Measurements from ENCODE around the gene PIGR. TPM values are rescaled to one million over a fixed set of nuclear protein-coding genes. Genes with fewer than 3 reads are reported as not detected.

PIGR gene
- total and polyA plus RNA-seq, 2 donors (not counting 3 experiments of a cell fraction or from before 2014, with no cell fraction given): not detected

DNA sequence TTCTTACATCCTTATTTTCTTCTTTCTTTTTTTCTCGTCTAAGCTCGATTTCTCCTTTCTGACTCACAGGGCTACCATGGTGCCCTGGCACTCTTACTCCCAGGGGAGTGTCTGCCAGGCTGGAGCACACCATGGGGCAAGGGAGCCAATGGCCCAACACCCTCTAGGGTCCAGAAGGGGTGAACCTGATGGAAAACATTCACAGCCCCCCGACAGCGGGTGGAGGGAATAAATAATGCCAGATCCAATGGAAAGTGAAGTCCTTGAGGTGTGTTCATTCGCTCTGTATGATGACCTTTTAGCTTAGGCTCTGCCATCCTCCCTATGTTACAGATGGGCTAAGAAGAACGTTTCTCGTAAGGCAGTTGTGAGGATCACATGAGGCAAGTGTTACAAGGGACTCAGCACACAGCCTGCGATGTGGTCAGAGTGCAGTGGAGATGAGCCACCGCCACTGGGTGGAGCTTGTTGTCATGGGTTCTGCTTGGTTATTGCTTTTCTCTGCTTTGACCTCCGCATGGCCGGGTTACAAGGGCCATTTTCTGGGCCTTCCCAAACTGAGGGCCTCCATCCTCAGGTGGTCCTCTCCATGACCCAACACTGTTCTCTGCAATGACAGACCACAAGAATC lies 21.0 kb downstream of the PIGR start:
- no peak for FAIRE-seq
- Histone ChIP-seq H3K4me3 (replicated peaks in 1 of 3; ENCODE audit: insufficient read depth in 1 of 3, low read depth in 1 of 3, low read length in 3 of 3) (no peak overlapping the region), H3K27me3 (ENCODE audit: control insufficient read depth in 2 of 2, insufficient read depth in 2 of 2, low read length in 2 of 2) (no peaks in the 10 kb centered on the region), H3K4me1 (ENCODE audit: control insufficient read depth, extremely low read depth, insufficient read depth, low read length) (no peaks in the 10 kb centered on the region), H3K27ac (ENCODE audit: insufficient read depth, low read depth, low read length) (no peak overlapping the region), H4K20me1 (replicated peaks; ENCODE audit: control insufficient read depth, extremely low read depth, insufficient read depth, low read length) (no peaks in the 10 kb centered on the region), H3K9me3 (replicated peaks; ENCODE audit: control insufficient read depth, insufficient read depth, low read length) (no peaks in the 10 kb centered on the region), H3K9me1 (replicated peaks; ENCODE audit: control insufficient read depth, extremely low read depth, insufficient read depth, low read length) (no peaks in the 10 kb centered on the region), H2AFZ (ENCODE audit: low read depth, low read length) (no peak overlapping the region), H3K79me2 (ENCODE audit: control insufficient read depth, insufficient read depth, low read length) (no peaks in the 10 kb centered on the region), H3K36me3 (ENCODE audit: control insufficient read depth in 2 of 2, extremely low read depth in 1 of 2, insufficient read depth in 2 of 2, low read length in 2 of 2) (no peaks in the 10 kb centered on the region), H3K9ac (replicated peaks; ENCODE audit: extremely low read depth, insufficient read depth, low read length) (no peak overlapping the region), H3K4me2 (ENCODE audit: insufficient read depth, low read length) (no peak overlapping the region)
- dilution Hi-C loops (cut with MboI; ENCODE audit: extremely low pct_ligation_motif_present, low sequenced_read_pairs): no loop called here
- no peak for TF ChIP-seq POLR2AphosphoS5 (IDR thresholded peaks at IDR 0.05; ENCODE audit: insufficient read depth, low read depth, low read length)
- no peak for TF ChIP-seq EZH2 (IDR thresholded peaks at IDR 0.05; ENCODE audit: borderline replicate concordance, low read depth, low read length, severe bottlenecking)
- TF ChIP-seq JUN (IDR thresholded peaks at IDR 0.05; ENCODE audit: borderline replicate concordance, insufficient read depth, insufficient read length, low read depth): no peak
- no peak for TF ChIP-seq MAX (IDR thresholded peaks at IDR 0.05; ENCODE audit: insufficient read depth, insufficient read length)
- TF ChIP-seq, protein P1, sequence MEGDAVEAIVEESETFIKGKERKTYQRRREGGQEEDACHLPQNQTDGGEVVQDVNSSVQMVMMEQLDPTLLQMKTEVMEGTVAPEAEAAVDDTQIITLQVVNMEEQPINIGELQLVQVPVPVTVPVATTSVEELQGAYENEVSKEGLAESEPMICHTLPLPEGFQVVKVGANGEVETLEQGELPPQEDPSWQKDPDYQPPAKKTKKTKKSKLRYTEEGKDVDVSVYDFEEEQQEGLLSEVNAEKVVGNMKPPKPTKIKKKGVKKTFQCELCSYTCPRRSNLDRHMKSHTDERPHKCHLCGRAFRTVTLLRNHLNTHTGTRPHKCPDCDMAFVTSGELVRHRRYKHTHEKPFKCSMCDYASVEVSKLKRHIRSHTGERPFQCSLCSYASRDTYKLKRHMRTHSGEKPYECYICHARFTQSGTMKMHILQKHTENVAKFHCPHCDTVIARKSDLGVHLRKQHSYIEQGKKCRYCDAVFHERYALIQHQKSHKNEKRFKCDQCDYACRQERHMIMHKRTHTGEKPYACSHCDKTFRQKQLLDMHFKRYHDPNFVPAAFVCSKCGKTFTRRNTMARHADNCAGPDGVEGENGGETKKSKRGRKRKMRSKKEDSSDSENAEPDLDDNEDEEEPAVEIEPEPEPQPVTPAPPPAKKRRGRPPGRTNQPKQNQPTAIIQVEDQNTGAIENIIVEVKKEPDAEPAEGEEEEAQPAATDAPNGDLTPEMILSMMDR (IDR thresholded peaks at IDR 0.05; ENCODE audit: extremely low read depth in 1 of 2, insufficient read depth in 1 of 2, low read depth in 1 of 2, low read length in 2 of 2): no peak
- TF ChIP-seq POLR2A (IDR thresholded peaks at IDR 0.05; ENCODE audit: low read depth, low read length): no peak
- no peak for TF ChIP-seq GATA2 (IDR thresholded peaks at IDR 0.05; ENCODE audit: insufficient read depth, insufficient read length, low read depth, low read length)
- TF ChIP-seq MYC (IDR thresholded peaks at IDR 0.05; ENCODE audit: low read depth, low read length): no peak
- POLR2A ChIA-PET: no interaction called here
- intact Hi-C loops (cut with micrococcal nuclease): no loop called here
- no TSS peak for BruUV-seq (replicated peaks)
- DNase-seq (ENCODE audit: low read depth, low spot score): no peak
- CTCF ChIA-PET: interaction anchor here (1.5 to 2.8 kb wide), 3 partner anchors 8 to 574 kb away, joined by 3 to 12 read pairs (median 4); no protein-coding TSS in a partner anchor

Measured in endothelial cell of umbilical vein (primary cell).